GM23338 (cell line): ENCODE results near the gene ADTRP. TPM values are rescaled to one million over a fixed set of nuclear protein-coding genes. Genes with fewer than 3 reads are reported as not detected.
A peak's percentile ranks its signal among the peaks of the same experiment; 100 is the strongest.

ENCODE experiments used
- ATAC-seq: fragments of 200-7000 bp; cut with Tn5 transposase; 3 replicates; pipeline ENCODE4 v1.9.1; 2020
- DNase-seq: peaks from one replicate; pipeline ENCODE4 v3.0.0-alpha.2; 2015; ENCODE audit warnings: low spot score
- H2AFZ ChIP-seq: fragments of 200-600 bp; sonication (generic); 2 replicates; pipeline ENCODE4 v1.8.0; 2016; ENCODE audit warnings: antibody characterized with exemption, mild to moderate bottlenecking, moderate library complexity
- H3F3A ChIP-seq: fragments of 200-600 bp; sonication (generic); replicated peaks from 2 replicates; pipeline ENCODE4 v1.8.0; 2017; ENCODE audit warnings: antibody characterized with exemption, mixed run types, low read depth
- H3K27ac ChIP-seq: fragments of 200-600 bp; sonication (generic); 2 replicates; pipeline ENCODE4 v1.6.1; 2016; ENCODE audit warnings: low read depth
- H3K27me3 ChIP-seq: fragments of 200-600 bp; sonication (generic); 2 replicates; pipeline ENCODE4 v1.8.0; 2016; ENCODE audit warnings: mild to moderate bottlenecking, mixed run types, moderate library complexity; ENCODE audit not compliant: insufficient read depth
- H3K36me3 ChIP-seq: fragments of 200-600 bp; sonication (generic); 2 replicates; pipeline ENCODE4 v1.8.0; 2016; ENCODE audit warnings: mild to moderate bottlenecking; ENCODE audit not compliant: insufficient read depth
- H3K4me1 ChIP-seq: fragments of 200-600 bp; sonication (generic); 2 replicates; pipeline ENCODE4 v1.8.0; 2016; ENCODE audit warnings: mild to moderate bottlenecking, moderate library complexity; ENCODE audit not compliant: insufficient read depth
- H3K4me2 ChIP-seq: fragments of 200-600 bp; sonication (generic); 2 replicates; pipeline ENCODE4 v1.7.1; 2017; ENCODE audit warnings: mixed run types
- H3K4me3 ChIP-seq: fragments of 200-600 bp; sonication (generic); 2 replicates; pipeline ENCODE4 v1.6.1; 2016; ENCODE audit warnings: mixed run types
- H3K79me2 ChIP-seq: fragments of 200-600 bp; sonication (generic); replicated peaks from 2 replicates; pipeline ENCODE4 v1.8.0; 2017; ENCODE audit warnings: mild to moderate bottlenecking; ENCODE audit not compliant: insufficient read depth
- H3K9me2 ChIP-seq: fragments of 200-600 bp; sonication (generic); 2 replicates; pipeline ENCODE4 v1.8.0; 2017; ENCODE audit not compliant: insufficient read depth
- H4K20me1 ChIP-seq: fragments of 200-600 bp; sonication (generic); replicated peaks from 2 replicates; pipeline ENCODE4 v1.8.0; 2017; ENCODE audit warnings: mild to moderate bottlenecking; ENCODE audit not compliant: insufficient read depth
- H3K27ac Mint-ChIP-seq: 2 replicates; pipeline ENCODE4 v1.8.0; 2020; ENCODE audit warnings: inconsistent platforms, mild to moderate bottlenecking, moderate library complexity, mixed read lengths
- H3K27me3 Mint-ChIP-seq: 3 replicates; pipeline ENCODE4 v1.8.0; 2022; ENCODE audit warnings: low read depth, mild to moderate bottlenecking, moderate library complexity, mixed read lengths, inconsistent platforms; ENCODE audit not compliant: insufficient read depth, poor library complexity
- H3K36me3 Mint-ChIP-seq: 3 replicates; pipeline ENCODE4 v1.8.0; 2021; ENCODE audit warnings: low read depth, mild to moderate bottlenecking, inconsistent platforms, moderate library complexity, mixed read lengths
- H3K4me1 Mint-ChIP-seq: 3 replicates; pipeline ENCODE4 v1.8.0; 2020; ENCODE audit warnings: mild to moderate bottlenecking, inconsistent platforms, mixed read lengths
- H3K4me3 Mint-ChIP-seq: 3 replicates; pipeline ENCODE4 v1.8.0; 2021; ENCODE audit warnings: moderate library complexity, mild to moderate bottlenecking, inconsistent platforms, mixed read lengths
- H3K9me3 Mint-ChIP-seq: 3 replicates; pipeline ENCODE4 v1.8.0; 2020; ENCODE audit warnings: moderate library complexity, mild to moderate bottlenecking, inconsistent platforms, mixed read lengths
- CTCF ChIP-seq, 2 experiments: fragments of 200-600 bp in 1 of 2; sonication (generic) in 1 of 2; conservative IDR thresholded peaks; 2 replicates each; pipeline versions ENCODE4 v1.5.1 to v1.6.1; 2016 to 2017; ENCODE audit warnings: antibody characterized with exemption in 2 of 2, low read depth in 2 of 2, mild to moderate bottlenecking in 2 of 2, moderate library complexity in 1 of 2
- EZH2phosphoT487 ChIP-seq: fragments of 200-600 bp; sonication (generic); IDR thresholded peaks from one replicate; pipeline ENCODE4 v1.8.1; 2018; ENCODE audit warnings: antibody characterized with exemption; ENCODE audit not compliant: unreplicated experiment
- POLR2AphosphoS5 ChIP-seq: IDR thresholded peaks from 2 replicates; pipeline ENCODE4 v1.6.1; 2016; ENCODE audit warnings: antibody characterized with exemption, low read depth
- STAT1 ChIP-seq: IDR thresholded peaks from one replicate; pipeline ENCODE4 v1.6.1; 2016; ENCODE audit warnings: antibody characterized with exemption; ENCODE audit not compliant: unreplicated experiment
- ZNF462 ChIP-seq: fragments of 250-450 bp; sonication (Bioruptor Pico); IDR thresholded peaks from 2 replicates; pipeline ENCODE4 v1.5.0; 2020; ENCODE audit warnings: mild to moderate bottlenecking, moderate library complexity
- polyA plus RNA-seq: library from polyadenylated mRNA; unstranded; fragments of >200 nt; fragmentation: Nextera tagmentation; extraction: Ambion mirVana; gene quantifications from 2 replicates; pipeline ENCODE4 v1.2.1, GENCODE V29; 2016
- total RNA-seq: library from RNA; depleted of rRNA; stranded (reverse); fragments of >200 nt; shearing (Covaris generic); gene quantifications from 2 replicates; pipeline ENCODE4 v1.2.3, GENCODE V29; 2014

ADTRP gene
- total and polyA plus RNA-seq, 2 experiments from 2014 or later: not detected

- peaks cover 27% of the 10 kb centered on the region for H3K4me1 ChIP-seq
- H3F3A ChIP-seq: no peaks in the 10 kb centered on the region
- Mint-ChIP-seq H3K4me3 (no peak overlapping the region), H3K9me3 (peaks cover 4% of the 10 kb centered on the region; the same call in 1 of the 3 replicates), H3K36me3 (peaks cover 6% of the 10 kb centered on the region; the same call in 2 of the 3 replicates), H3K27ac (no peak overlapping the region), H3K4me1 (peaks cover 14% of the 10 kb centered on the region), H3K27me3 (peaks cover 3% of the 10 kb centered on the region)
- H3K27ac ChIP-seq: no peak overlapping the region
- no peak for DNase-seq
- H4K20me1 ChIP-seq: no peaks in the 10 kb centered on the region
- no peak for ATAC-seq
- H3K9me2 ChIP-seq: no peaks in the 10 kb centered on the region
- H2AFZ ChIP-seq: no peak overlapping the region
- no peaks in the 10 kb centered on the region for H3K79me2 ChIP-seq
- no peak overlapping the region for H3K4me3 ChIP-seq
- H3K27me3 ChIP-seq: no peaks in the 10 kb centered on the region
- no peaks in the 10 kb centered on the region for H3K36me3 ChIP-seq
- no peak overlapping the region for H3K4me2 ChIP-seq
- TF ChIP-seq STAT1 (no peak), CTCF (conservative IDR thresholded peaks at IDR 0.05; ENCODE audit: low read depth in 2 of 2) (no peak)
Measured at GRCh38 chr6:11795403-11795802, 16.8 kb upstream of the ADTRP start.

- Mint-ChIP-seq H3K4me1 (peaks cover 14% of the 10 kb centered on the region), H3K36me3 (peaks cover 6% of the 10 kb centered on the region; the same call in 2 of the 3 replicates), H3K27me3 (peaks cover 2% of the 10 kb centered on the region), H3K9me3 (peaks cover 4% of the 10 kb centered on the region; the same call in 1 of the 3 replicates), H3K27ac (no peak overlapping the region), H3K4me3 (no peak overlapping the region)
- H3K4me3 ChIP-seq: no peak overlapping the region
- no peak overlapping the region for H2AFZ ChIP-seq
- H3K36me3 ChIP-seq: no peaks in the 10 kb centered on the region
- no peaks in the 10 kb centered on the region for H3K79me2 ChIP-seq
- H3K4me2 ChIP-seq: no peak overlapping the region
- H3K27me3 ChIP-seq: no peaks in the 10 kb centered on the region
- TF ChIP-seq POLR2AphosphoS5 (no peak), ZNF462 (CRISPR knock-in tag) (no peak), EZH2phosphoT487 (no peak)
- ATAC-seq (no peak), DNase-seq (no peak)
- no peaks in the 10 kb centered on the region for H4K20me1 ChIP-seq
- H3F3A ChIP-seq: no peaks in the 10 kb centered on the region
- H3K27ac ChIP-seq: peak overlapping the region; percentile 34; the same call in 1 of the 2 replicates
- no peaks in the 10 kb centered on the region for H3K9me2 ChIP-seq
- H3K4me1 ChIP-seq: peaks cover 29% of the 10 kb centered on the region
Measured at GRCh38 chr6:11793277-11793676, 14.7 kb upstream of the ADTRP start.
